Stomach (tissue), 4 donors: ENCODE data around the gene MOCS1.

Experiments used
- EP300 ChIP-seq: sonication (generic); formaldehyde crosslinking; IDR thresholded peaks from one replicate; pipeline ENCODE4 v1.6.1; 2017; ENCODE audit warnings: antibody characterized with exemption
- POLR2A ChIP-seq, 4 donors: fragments of 450-650 bp; IDR thresholded peaks; one replicate each; pipeline ENCODE4 v1.6.1; 2016; ENCODE audit warnings: antibody characterized with exemption in 4 of 4, control low read depth in 2 of 4, mild to moderate bottlenecking in 1 of 4, moderate library complexity in 1 of 4
- POLR2AphosphoS5 ChIP-seq, 3 donors: sonication (generic); formaldehyde crosslinking; IDR thresholded peaks; one replicate each; pipeline ENCODE4 v1.6.1; 2016; ENCODE audit warnings: antibody characterized with exemption in 3 of 3
- TF ChIP-seq, protein P1 (sequence below), 7 experiments: fragments of 450-650 bp in 4 of 7; fragments of 200-600 bp in 3 of 7; sonication (generic) in 3 of 7; IDR thresholded peaks; one replicate each; pipeline ENCODE4 v1.5.1; 2016 to 2019; ENCODE audit warnings: antibody characterized with exemption in 7 of 7, control low read depth in 2 of 7, mild to moderate bottlenecking in 1 of 7

DNA sequence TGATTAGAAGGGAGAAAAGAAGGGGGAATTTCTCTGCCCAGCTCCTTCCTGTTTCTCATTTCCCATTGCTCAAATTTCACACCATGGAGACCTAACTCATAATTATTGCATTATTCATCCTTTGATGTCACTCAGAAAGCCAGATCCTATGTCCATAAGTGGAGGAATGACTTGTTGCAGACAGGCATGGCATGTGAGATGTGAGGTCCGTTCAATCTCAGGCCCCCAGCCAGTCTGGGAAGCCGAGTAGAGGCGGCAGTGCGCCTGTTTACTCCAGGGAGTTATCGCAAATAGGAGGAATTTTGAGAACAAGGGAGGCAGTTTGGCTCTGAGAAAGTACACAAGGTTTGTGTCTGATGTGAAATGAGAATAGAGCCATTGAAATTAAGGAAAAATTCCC, 26.9 kb upstream of the MOCS1 start:
- TF ChIP-seq POLR2AphosphoS5 (IDR thresholded peaks at IDR 0.05) (no peak), POLR2A (IDR thresholded peaks at IDR 0.05) (no peak), EP300 (no peak)
- TF ChIP-seq, protein P1, sequence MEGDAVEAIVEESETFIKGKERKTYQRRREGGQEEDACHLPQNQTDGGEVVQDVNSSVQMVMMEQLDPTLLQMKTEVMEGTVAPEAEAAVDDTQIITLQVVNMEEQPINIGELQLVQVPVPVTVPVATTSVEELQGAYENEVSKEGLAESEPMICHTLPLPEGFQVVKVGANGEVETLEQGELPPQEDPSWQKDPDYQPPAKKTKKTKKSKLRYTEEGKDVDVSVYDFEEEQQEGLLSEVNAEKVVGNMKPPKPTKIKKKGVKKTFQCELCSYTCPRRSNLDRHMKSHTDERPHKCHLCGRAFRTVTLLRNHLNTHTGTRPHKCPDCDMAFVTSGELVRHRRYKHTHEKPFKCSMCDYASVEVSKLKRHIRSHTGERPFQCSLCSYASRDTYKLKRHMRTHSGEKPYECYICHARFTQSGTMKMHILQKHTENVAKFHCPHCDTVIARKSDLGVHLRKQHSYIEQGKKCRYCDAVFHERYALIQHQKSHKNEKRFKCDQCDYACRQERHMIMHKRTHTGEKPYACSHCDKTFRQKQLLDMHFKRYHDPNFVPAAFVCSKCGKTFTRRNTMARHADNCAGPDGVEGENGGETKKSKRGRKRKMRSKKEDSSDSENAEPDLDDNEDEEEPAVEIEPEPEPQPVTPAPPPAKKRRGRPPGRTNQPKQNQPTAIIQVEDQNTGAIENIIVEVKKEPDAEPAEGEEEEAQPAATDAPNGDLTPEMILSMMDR (IDR thresholded peaks at IDR 0.05), result no peak
